RWPE2 (cell line): Measurements from ENCODE around the gene ASB3.
"Not testable (repeated sequence)": the region's sequence is repeated elsewhere in the genome, so short reads cannot be mapped to it uniquely, and the experiment has no call there.

Source experiments
- ATAC-seq: fragments of 200-7000 bp; cut with Tn5 transposase; 3 replicates; pipeline ENCODE4 v1.9.1; 2021; ENCODE audit warnings: low read depth
- DNase-seq: peaks from one replicate; pipeline ENCODE4 v3.0.0-alpha.2; 2020; ENCODE audit warnings: low spot score
- H3K27ac ChIP-seq: fragments of 450-650 bp; 2 replicates; pipeline ENCODE4 v1.5.1; 2017; ENCODE audit warnings: mild to moderate bottlenecking; ENCODE audit not compliant: poor library complexity, severe bottlenecking
- H3K27me3 ChIP-seq: fragments of 250-450 bp; sonication (Bioruptor Pico); 2 replicates; pipeline ENCODE4 v1.5.1; 2021; ENCODE audit warnings: mild to moderate bottlenecking, moderate library complexity; ENCODE audit not compliant: insufficient read depth, poor library complexity, severe bottlenecking
- H3K36me3 ChIP-seq: fragments of 250-450 bp; sonication (Bioruptor Pico); 2 replicates; pipeline ENCODE4 v1.5.1; 2020; ENCODE audit warnings: low read depth, mild to moderate bottlenecking, moderate library complexity
- H3K4me1 ChIP-seq: fragments of 250-450 bp; sonication (Bioruptor Pico); 2 replicates; pipeline ENCODE4 v1.5.1; 2021; ENCODE audit warnings: mild to moderate bottlenecking, moderate library complexity; ENCODE audit not compliant: insufficient read depth, poor library complexity, severe bottlenecking
- H3K4me3 ChIP-seq: fragments of 250-450 bp; sonication (Bioruptor Pico); 2 replicates; pipeline ENCODE4 v1.5.1; 2021; ENCODE audit warnings: mild to moderate bottlenecking, moderate library complexity; ENCODE audit not compliant: severe bottlenecking
- H3K9me3 ChIP-seq: fragments of 250-450 bp; sonication (Bioruptor Pico); 2 replicates; pipeline ENCODE4 v1.5.1; 2021; ENCODE audit warnings: mild to moderate bottlenecking, moderate library complexity; ENCODE audit not compliant: severe bottlenecking
- TF ChIP-seq, protein P1 (sequence below): fragments of 450-650 bp; IDR thresholded peaks from one replicate; pipeline ENCODE4 v1.5.1; 2017; ENCODE audit warnings: mild to moderate bottlenecking, moderate library complexity; ENCODE audit not compliant: poor library complexity, severe bottlenecking

ASB3 gene

DNA sequence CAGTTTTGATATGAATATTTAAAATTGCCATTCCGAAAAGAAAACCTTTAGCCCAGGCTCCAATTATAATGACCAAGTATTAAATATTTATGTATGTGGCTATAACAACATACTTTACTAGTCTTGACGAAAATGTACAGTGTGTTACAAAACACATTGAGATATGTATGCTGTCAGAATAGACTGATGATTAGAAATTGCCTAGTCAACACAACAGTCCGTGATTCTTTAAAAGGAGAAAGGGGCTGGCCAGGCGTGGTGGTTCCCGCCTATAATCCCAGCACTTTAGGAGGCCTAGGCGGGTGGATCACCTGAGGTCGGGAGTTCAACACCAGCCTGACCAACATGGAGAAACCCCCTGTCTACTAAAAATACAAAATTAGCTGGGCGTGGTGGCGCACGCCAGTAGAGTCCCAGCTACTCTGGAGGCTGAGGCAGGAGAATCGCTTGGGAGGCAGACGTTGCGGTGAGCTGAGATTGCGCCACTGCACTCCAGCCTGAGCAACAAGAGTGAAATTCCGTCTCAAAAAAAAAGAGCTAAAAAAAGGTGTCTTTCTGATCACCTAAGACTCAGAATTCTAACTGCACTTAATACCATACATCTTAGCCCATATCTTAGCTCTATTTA lies 17.3 kb downstream of the ASB3 start:
- Histone ChIP-seq H3K9me3 (no peaks in the 10 kb centered on the region), H3K27ac (no peak overlapping the region), H3K27me3 (no peaks in the 10 kb centered on the region), H3K36me3 (peaks cover 17% of the 10 kb centered on the region), H3K4me3 (no peak overlapping the region), H3K4me1 (peaks cover 14% of the 10 kb centered on the region)
- TF ChIP-seq, protein P1, sequence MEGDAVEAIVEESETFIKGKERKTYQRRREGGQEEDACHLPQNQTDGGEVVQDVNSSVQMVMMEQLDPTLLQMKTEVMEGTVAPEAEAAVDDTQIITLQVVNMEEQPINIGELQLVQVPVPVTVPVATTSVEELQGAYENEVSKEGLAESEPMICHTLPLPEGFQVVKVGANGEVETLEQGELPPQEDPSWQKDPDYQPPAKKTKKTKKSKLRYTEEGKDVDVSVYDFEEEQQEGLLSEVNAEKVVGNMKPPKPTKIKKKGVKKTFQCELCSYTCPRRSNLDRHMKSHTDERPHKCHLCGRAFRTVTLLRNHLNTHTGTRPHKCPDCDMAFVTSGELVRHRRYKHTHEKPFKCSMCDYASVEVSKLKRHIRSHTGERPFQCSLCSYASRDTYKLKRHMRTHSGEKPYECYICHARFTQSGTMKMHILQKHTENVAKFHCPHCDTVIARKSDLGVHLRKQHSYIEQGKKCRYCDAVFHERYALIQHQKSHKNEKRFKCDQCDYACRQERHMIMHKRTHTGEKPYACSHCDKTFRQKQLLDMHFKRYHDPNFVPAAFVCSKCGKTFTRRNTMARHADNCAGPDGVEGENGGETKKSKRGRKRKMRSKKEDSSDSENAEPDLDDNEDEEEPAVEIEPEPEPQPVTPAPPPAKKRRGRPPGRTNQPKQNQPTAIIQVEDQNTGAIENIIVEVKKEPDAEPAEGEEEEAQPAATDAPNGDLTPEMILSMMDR, result no peak
- no peak for DNase-seq
- no peak for ATAC-seq

- peaks cover 14% of the 10 kb centered on the region for H3K4me1 ChIP-seq
- H3K27me3 ChIP-seq, result no peaks in the 10 kb centered on the region
- TF ChIP-seq, protein P1, result no peak
Measured at GRCh38 chr2:53768242-53768542, 18.6 kb downstream of the ASB3 start.

DNA sequence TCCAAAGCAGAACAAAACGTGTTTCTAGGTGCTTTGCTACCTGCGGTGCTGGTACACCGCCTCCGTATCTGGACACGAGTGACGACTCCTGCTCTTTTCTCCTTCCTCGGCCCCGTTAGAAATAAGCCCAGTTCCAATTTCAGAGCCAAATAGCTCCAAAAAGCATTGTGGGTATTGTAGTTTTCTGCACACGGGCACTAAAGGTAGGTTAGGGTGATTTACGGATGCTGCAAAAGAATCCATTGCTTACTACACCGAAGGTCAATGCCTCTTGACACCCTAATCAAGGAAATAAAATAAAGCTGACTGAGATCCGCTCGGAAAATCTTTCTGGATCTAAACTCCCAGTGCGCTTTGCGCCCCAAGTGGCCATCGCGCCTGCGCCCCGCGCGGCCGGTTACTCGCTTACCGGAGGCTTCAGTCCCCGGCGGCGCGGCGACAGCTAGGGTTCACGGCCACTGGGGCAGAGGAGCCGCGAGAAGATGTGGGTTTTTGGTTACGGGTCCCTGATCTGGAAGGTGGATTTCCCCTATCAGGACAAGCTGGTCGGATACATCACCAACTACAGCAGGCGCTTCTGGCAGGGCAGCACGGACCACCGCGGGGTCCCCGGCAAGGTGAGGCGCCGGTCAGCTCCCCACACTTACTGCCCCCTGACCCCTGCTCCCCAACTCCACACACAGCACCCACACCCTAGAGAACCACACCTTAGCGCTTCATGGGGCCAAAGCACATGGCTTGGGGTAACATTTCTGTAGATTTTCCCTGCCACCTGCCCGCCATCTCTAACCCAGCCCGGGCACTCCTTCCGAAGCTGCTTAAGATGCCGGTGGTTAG lies 19.1 kb downstream of the ASB3 start, which contains the start of gene CHAC2:
CHAC2 (plus strand) TSS at position 400 of the 837 bp plus-strand sequence; CDS start at position 483, 83 bp downstream.
- Histone ChIP-seq H3K27ac (peak within 1 kb of the TSS; percentile 59), H3K27me3 (no peaks in the 10 kb centered on the region), H3K4me3 (peak within 1 kb of the TSS; percentile 83), H3K4me1 (peaks cover 14% of the 10 kb centered on the region), H3K9me3 (no peaks in the 10 kb centered on the region), H3K36me3 (peaks cover 26% of the 10 kb centered on the region)
- peak; percentile 80 for DNase-seq
- ATAC-seq, result peak; percentile 89
- TF ChIP-seq, protein P1, result peak; percentile 24

More at GRCh38 chr2:53768242-53768542, 18.6 kb downstream of the ASB3 start:
- Histone ChIP-seq H3K4me3 (peak overlapping the region; percentile 83), H3K27ac (peak overlapping the region; percentile 59), H3K9me3 (no peaks in the 10 kb centered on the region), H3K36me3 (peaks cover 25% of the 10 kb centered on the region)
- ATAC-seq (no peak), DNase-seq (no peak)

DNA sequence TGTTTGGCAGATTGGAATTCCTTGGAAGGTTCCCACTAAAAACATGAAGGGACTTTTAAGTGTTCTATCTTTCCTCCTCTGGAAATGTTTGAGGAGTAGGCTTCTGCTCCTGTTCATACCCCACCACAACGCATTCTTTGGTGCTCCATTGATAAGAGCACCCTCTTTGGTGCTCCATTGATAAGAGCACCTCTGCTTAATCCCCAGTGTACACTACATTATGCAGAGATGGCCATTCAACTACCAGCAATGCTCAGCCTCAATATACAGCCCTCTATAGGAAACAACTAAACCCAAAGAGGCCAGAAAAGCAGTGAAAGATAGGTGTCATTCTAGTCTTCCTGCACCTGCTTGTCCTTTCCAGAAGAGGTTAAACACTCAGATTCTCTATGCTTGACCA lies 21.0 kb downstream of the ASB3 start:
- H3K27ac ChIP-seq, result no peak overlapping the region
- no peak overlapping the region for H3K4me3 ChIP-seq
- TF ChIP-seq, protein P1, result no peak
- DNase-seq (no peak), ATAC-seq (no peak)
- H3K9me3 ChIP-seq, result no peaks in the 10 kb centered on the region
- peaks cover 24% of the 10 kb centered on the region for H3K36me3 ChIP-seq
- peaks cover 14% of the 10 kb centered on the region for H3K4me1 ChIP-seq
- no peaks in the 10 kb centered on the region for H3K27me3 ChIP-seq

GRCh38 chr2:53757206-53757605 lies 29.5 kb downstream of the ASB3 start:
- peaks cover 12% of the 10 kb centered on the region for H3K4me1 ChIP-seq
- not testable (repeated sequence) for H3K9me3 ChIP-seq, H3K27ac ChIP-seq, H3K27me3 ChIP-seq, ATAC-seq, H3K4me3 ChIP-seq, DNase-seq, H3K36me3 ChIP-seq
